HAP-1 (cell line): ENCODE results near the gene P2RX6.

Experiments used
- DNase-seq, 2 experiments: peaks; one replicate each; pipeline ENCODE4 v3.0.0-alpha.2; 2016 to 2020; ENCODE audit warnings: low spot score in 2 of 2
- H3K27me3 ChIP-seq: fragments of 250-450 bp; sonication (Bioruptor Pico); 2 replicates; pipeline ENCODE4 v1.5.1; 2020; ENCODE audit warnings: low read depth, mild to moderate bottlenecking, moderate library complexity
- H3K36me3 ChIP-seq: fragments of 250-450 bp; sonication (Bioruptor Pico); replicated peaks from 2 replicates; pipeline ENCODE4 v1.5.1; 2020; ENCODE audit warnings: mild to moderate bottlenecking
- H3K4me1 ChIP-seq: fragments of 250-450 bp; sonication (Bioruptor Pico); 2 replicates; pipeline ENCODE4 v1.5.1; 2020; ENCODE audit warnings: mild to moderate bottlenecking
- H3K4me3 ChIP-seq: fragments of 250-450 bp; sonication (Bioruptor Pico); 2 replicates; pipeline ENCODE4 v1.5.1; 2020; ENCODE audit warnings: mild to moderate bottlenecking, moderate library complexity
- H3K9me3 ChIP-seq: fragments of 250-450 bp; sonication (Bioruptor Pico); 2 replicates; pipeline ENCODE4 v1.5.1; 2020; ENCODE audit warnings: mild to moderate bottlenecking, moderate library complexity
- in situ Hi-C: fragments of 300-500 bp; cut with MboI; formaldehyde crosslinking; loops from 3 replicates; pipeline ENCODE4 v1.14.3; 2020; ENCODE audit warnings: low sequenced_read_pairs, inconsistent platforms, mixed read lengths

P2RX6 gene

GRCh38 chr22:21020802-21021429 is 6.0 kb downstream of the P2RX6 start:
- Histone ChIP-seq H3K4me3 (no peak overlapping the region), H3K27me3 (no peaks in the 10 kb centered on the region), H3K9me3 (peaks cover 6% of the 10 kb centered on the region; the same call in 1 of the 2 replicates), H3K4me1 (no peaks in the 10 kb centered on the region), H3K36me3 (no peaks in the 10 kb centered on the region)
- no peak for DNase-seq
- in situ Hi-C loops: no loop called here

GRCh38 chr22:21022507-21022906 is 7.5 kb downstream of the P2RX6 start:
- in situ Hi-C loops: no loop called here
- Histone ChIP-seq H3K4me3 (no peak overlapping the region), H3K4me1 (no peaks in the 10 kb centered on the region), H3K27me3 (no peaks in the 10 kb centered on the region), H3K9me3 (peaks cover 6% of the 10 kb centered on the region; the same call in 1 of the 2 replicates), H3K36me3 (no peaks in the 10 kb centered on the region)
- DNase-seq: no peak

- Histone ChIP-seq H3K4me1 (no peaks in the 10 kb centered on the region), H3K36me3 (no peaks in the 10 kb centered on the region), H3K27me3 (no peaks in the 10 kb centered on the region), H3K9me3 (peaks cover 6% of the 10 kb centered on the region; the same call in 1 of the 2 replicates), H3K4me3 (no peak overlapping the region)
- DNase-seq: no peak
- in situ Hi-C loops: no loop called here
Observed at GRCh38 chr22:21022955-21023614, 8.1 kb downstream of the P2RX6 start.

- H3K36me3 ChIP-seq: no peaks in the 10 kb centered on the region
- H3K9me3 ChIP-seq: no peaks in the 10 kb centered on the region
- DNase-seq: no peak
- H3K4me3 ChIP-seq: no peak overlapping the region
- H3K4me1 ChIP-seq: no peaks in the 10 kb centered on the region
- in situ Hi-C loops: no loop called here
- no peaks in the 10 kb centered on the region; the same call in 1 of the 2 replicates for H3K27me3 ChIP-seq
Observed at GRCh38 chr22:21025266-21025665, 10.3 kb downstream of the P2RX6 start.

- DNase-seq: no peak
- H3K27me3 ChIP-seq: no peaks in the 10 kb centered on the region; the same call in 1 of the 2 replicates
- in situ Hi-C loops: no loop called here
- H3K36me3 ChIP-seq: no peaks in the 10 kb centered on the region
- no peaks in the 10 kb centered on the region for H3K9me3 ChIP-seq
- no peak overlapping the region for H3K4me3 ChIP-seq
- no peaks in the 10 kb centered on the region for H3K4me1 ChIP-seq
Observed at GRCh38 chr22:21025763-21026755, 11.1 kb downstream of the P2RX6 start.

- no peaks in the 10 kb centered on the region for H3K9me3 ChIP-seq
- no peak overlapping the region for H3K4me3 ChIP-seq
- DNase-seq: no peak
- H3K36me3 ChIP-seq: no peaks in the 10 kb centered on the region
- H3K27me3 ChIP-seq: no peaks in the 10 kb centered on the region; the same call in 1 of the 2 replicates
- in situ Hi-C loops: no loop called here
- no peaks in the 10 kb centered on the region for H3K4me1 ChIP-seq
Observed at GRCh38 chr22:21026783-21027692, 12.1 kb downstream of the P2RX6 start.

GRCh38 chr22:21028277-21029251 is 13.6 kb downstream of the P2RX6 start:
- no peak for DNase-seq
- Histone ChIP-seq H3K27me3 (no peaks in the 10 kb centered on the region; the same call in 1 of the 2 replicates), H3K36me3 (no peaks in the 10 kb centered on the region), H3K9me3 (no peaks in the 10 kb centered on the region), H3K4me1 (no peaks in the 10 kb centered on the region), H3K4me3 (no peak overlapping the region)
- in situ Hi-C loops: no loop called here

GRCh38 chr22:21029486-21030025 is 14.6 kb downstream of the P2RX6 start:
- in situ Hi-C loops: no loop called here
- Histone ChIP-seq H3K4me1 (no peaks in the 10 kb centered on the region), H3K9me3 (no peaks in the 10 kb centered on the region), H3K27me3 (no peaks in the 10 kb centered on the region; the same call in 1 of the 2 replicates), H3K4me3 (no peak overlapping the region), H3K36me3 (no peaks in the 10 kb centered on the region)
- DNase-seq: no peak

- no peak for DNase-seq
- Histone ChIP-seq H3K36me3 (no peaks in the 10 kb centered on the region), H3K27me3 (no peaks in the 10 kb centered on the region; the same call in none of the 2 replicates), H3K4me3 (no peak overlapping the region), H3K9me3 (no peaks in the 10 kb centered on the region), H3K4me1 (no peaks in the 10 kb centered on the region)
- in situ Hi-C loops: no loop called here
Observed at GRCh38 chr22:21030032-21030431, 15.1 kb downstream of the P2RX6 start.

GRCh38 chr22:21030621-21031544 is 15.9 kb downstream of the P2RX6 start:
- DNase-seq: no peak
- Histone ChIP-seq H3K4me3 (no peak overlapping the region), H3K36me3 (no peaks in the 10 kb centered on the region), H3K27me3 (no peaks in the 10 kb centered on the region; the same call in none of the 2 replicates), H3K9me3 (no peaks in the 10 kb centered on the region), H3K4me1 (no peaks in the 10 kb centered on the region)
- in situ Hi-C loops: no loop called here

- in situ Hi-C loops: no loop called here
- H3K36me3 ChIP-seq: no peaks in the 10 kb centered on the region
Observed at GRCh38 chr22:21031545-21032036, 16.6 kb downstream of the P2RX6 start.

More at GRCh38 chr22:21031545-21032036, 16.6 kb downstream of the P2RX6 start:
- H3K4me3 ChIP-seq: no peak overlapping the region
- DNase-seq: no peak
- no peaks in the 10 kb centered on the region; the same call in none of the 2 replicates for H3K27me3 ChIP-seq
- H3K4me1 ChIP-seq: no peaks in the 10 kb centered on the region
- no peaks in the 10 kb centered on the region for H3K9me3 ChIP-seq
